RPMI8226 (cell line): ENCODE measurements around the gene HPS4.
A peak's percentile ranks its signal among the peaks of the same experiment; 100 is the strongest.
"Not testable (repeated sequence)": the region's sequence is repeated elsewhere in the genome, so short reads cannot be mapped to it uniquely, and the experiment has no call there.

Source experiments
- DNase-seq: peaks from one replicate; pipeline ENCODE4 v3.0.0-alpha.2; 2015

Gene HPS4

GRCh38 chr22:26483439-26484359, at the start of gene HPS4, which contains the start of gene SRRD:
Gene HPS4 (minus strand): TSS chr22:26483783. CDS start chr22:26481762, 2,021 bp downstream.
Gene SRRD (plus strand): TSS chr22:26483877. CDS start chr22:26483891, 14 bp downstream.
- peak; percentile 97 for DNase-seq

- DNase-seq: no peak
Measured at GRCh38 chr22:26529345-26529744, 45.8 kb upstream of the HPS4 start.

- not testable (repeated sequence) for DNase-seq
Measured at GRCh38 chr22:26528518-26528917, 44.9 kb upstream of the HPS4 start.

- no peak for DNase-seq
Measured at GRCh38 chr22:26527574-26528465, 44.2 kb upstream of the HPS4 start.

- DNase-seq: no peak
Measured at GRCh38 chr22:26527167-26527566, 43.6 kb upstream of the HPS4 start.

- no peak for DNase-seq
Measured at GRCh38 chr22:26525946-26526564, 42.5 kb upstream of the HPS4 start.

GRCh38 chr22:26524870-26525269, 41.3 kb upstream of the HPS4 start:
- no peak for DNase-seq

GRCh38 chr22:26522592-26522991, 39.0 kb upstream of the HPS4 start:
- no peak for DNase-seq

- DNase-seq: no peak
Measured at GRCh38 chr22:26522012-26522411, 38.4 kb upstream of the HPS4 start.

GRCh38 chr22:26517429-26517828, 33.8 kb upstream of the HPS4 start:
- no peak for DNase-seq

GRCh38 chr22:26516503-26516902, 32.9 kb upstream of the HPS4 start:
- DNase-seq: no peak

GRCh38 chr22:26515931-26516330, 32.3 kb upstream of the HPS4 start:
- no peak for DNase-seq

GRCh38 chr22:26514419-26515161, 31.0 kb upstream of the HPS4 start:
- DNase-seq: no peak

- DNase-seq: no peak
Measured at GRCh38 chr22:26513838-26514237, 30.3 kb upstream of the HPS4 start.

- peak; percentile 94 for DNase-seq
Measured at GRCh38 chr22:26512149-26512793, 28.7 kb upstream of the HPS4 start, which contains the start of gene TFIP11. Gene TFIP11 (minus strand): TSS chr22:26512473. CDS start chr22:26510272, 2,201 bp downstream.

- DNase-seq: no peak
Measured at GRCh38 chr22:26508148-26508547, 24.6 kb upstream of the HPS4 start.

GRCh38 chr22:26503758-26504157, 20.2 kb upstream of the HPS4 start:
- no peak for DNase-seq

- peak; percentile 54 for DNase-seq
Measured at GRCh38 chr22:26502688-26503561, 19.3 kb upstream of the HPS4 start.

GRCh38 chr22:26501996-26502395, 18.4 kb upstream of the HPS4 start:
- no peak for DNase-seq

- DNase-seq: no peak
Measured at GRCh38 chr22:26499188-26499703, 15.7 kb upstream of the HPS4 start.
